Common myeloid progenitor, CD34-positive (primary cell): Measurements from ENCODE around the gene TDRD3.
A peak's percentile ranks its signal among the peaks of the same experiment; 100 is the strongest.
"Not testable (repeated sequence)": the region's sequence is repeated elsewhere in the genome, so short reads cannot be mapped to it uniquely, and the experiment has no call there.

Experiments used
- CTCF ChIA-PET: fragments of 350-600 bp; sonication (Branson Sonifier 250); formaldehyde crosslinking; loops from one replicate; lab custom pipeline; 2021; ENCODE audit warnings: antibody characterized with exemption; lab: Charles Lee
- POLR2A ChIA-PET: fragments of 350-600 bp; sonication (Branson Sonifier 250); formaldehyde crosslinking; loops from one replicate; lab custom pipeline; 2021; ENCODE audit warnings: antibody characterized with exemption; lab: Charles Lee
- DNase-seq, 3 donors: peaks; one replicate each; pipeline versions ENCODE4 v3.0.0 to v3.0.0-alpha.2; 2013
- H3K27ac ChIP-seq, 2 experiments: 1 replicate in 1 of 2; 2 replicates in 1 of 2; pipeline ENCODE4 v1.7.0; 2013; ENCODE audit warnings: inconsistent platforms in 2 of 2, low read length in 2 of 2, mild to moderate bottlenecking in 2 of 2, low read depth in 1 of 2, moderate library complexity in 1 of 2; ENCODE audit not compliant: severe bottlenecking in 2 of 2, insufficient read depth in 1 of 2, poor library complexity in 1 of 2
- H3K27me3 ChIP-seq, 5 experiments: replicated peaks in 2 of 5; 1 replicate in 3 of 5; 2 replicates in 2 of 5; pipeline versions ENCODE4 v1.6.1 to v1.7.0; 2013; ENCODE audit warnings: low read length in 4 of 5, mild to moderate bottlenecking in 2 of 5, moderate library complexity in 2 of 5, inconsistent platforms in 1 of 5; ENCODE audit not compliant: insufficient read depth in 5 of 5, control insufficient read depth in 4 of 5
- H3K36me3 ChIP-seq, 4 experiments: 1 replicate in 2 of 4; 2 replicates in 2 of 4; pipeline versions ENCODE4 v1.6.1 to v1.7.0; 2013; ENCODE audit warnings: low read length in 3 of 4, control low read depth in 1 of 4, mild to moderate bottlenecking in 1 of 4; ENCODE audit not compliant: control insufficient read depth in 4 of 4, insufficient read depth in 4 of 4
- H3K4me1 ChIP-seq, 4 experiments: 1 replicate in 3 of 4; 2 replicates in 1 of 4; pipeline versions ENCODE4 v1.6.1 to v1.7.1; 2013; ENCODE audit warnings: low read length in 3 of 4, mild to moderate bottlenecking in 3 of 4, control low read depth in 1 of 4, inconsistent platforms in 1 of 4, moderate library complexity in 1 of 4; ENCODE audit not compliant: control insufficient read depth in 4 of 4, insufficient read depth in 4 of 4; ENCODE audit errors: control extremely low read depth in 1 of 4
- H3K4me3 ChIP-seq, 7 experiments: 1 replicate in 4 of 7; 2 replicates in 3 of 7; pipeline versions ENCODE4 v1.5.1 to v1.7.0; 2013; ENCODE audit warnings: mild to moderate bottlenecking in 7 of 7, low read length in 6 of 7, moderate library complexity in 6 of 7, inconsistent platforms in 2 of 7, low read depth in 2 of 7, control low read depth in 1 of 7; ENCODE audit not compliant: insufficient read depth in 4 of 7, control insufficient read depth in 1 of 7; ENCODE audit errors: extremely low read depth in 1 of 7
- H3K9me3 ChIP-seq, 5 experiments: 1 replicate in 4 of 5; 2 replicates in 1 of 5; pipeline versions ENCODE4 v1.6.1 to v1.7.1; 2013; ENCODE audit warnings: low read length in 4 of 5, mild to moderate bottlenecking in 2 of 5, inconsistent platforms in 1 of 5, low read depth in 1 of 5, moderate library complexity in 1 of 5; ENCODE audit not compliant: control insufficient read depth in 4 of 5, insufficient read depth in 2 of 5; ENCODE audit errors: control extremely low read depth in 1 of 5
- WGBS: methylation state at CpG from one replicate; pipeline ENCODE4 v1.1.5; 2013; ENCODE audit not compliant: insufficient coverage; 5-methylcytosine and 5-hydroxymethylcytosine counted together

Gene TDRD3

GRCh38 chr13:60409574-60410292 lies 12.7 kb downstream of the TDRD3 start:
- H3K27ac ChIP-seq, POLR2A ChIA-PET, H3K9me3 ChIP-seq, H3K27me3 ChIP-seq, H3K4me1 ChIP-seq, CTCF ChIA-PET, DNase-seq, H3K4me3 ChIP-seq, H3K36me3 ChIP-seq: not testable (repeated sequence)
- WGBS: 100% methylated on average over 2 of the region's 4 CpGs

- no peak for DNase-seq
- WGBS: 76% methylated on average over 2 of the region's 3 CpGs
- Histone ChIP-seq H3K4me3 (no peak overlapping the region), H3K4me1 (no peaks in the 10 kb centered on the region), H3K27me3 (no peaks in the 10 kb centered on the region), H3K36me3 (peaks cover 0 to 2% (median 0%) of the 10 kb centered on the region in 4 experiments), H3K27ac (no peak overlapping the region), H3K9me3 (peaks cover 0 to 4% (median 0%) of the 10 kb centered on the region in 5 experiments)
- ChIA-PET POLR2A (interaction anchor here (0.6 kb wide), 1 partner anchor 439 kb away, joined by 3 read pairs; no protein-coding TSS in a partner anchor), CTCF (no interaction called here)
These were observed 13.3 kb downstream of the TDRD3 start for GRCh38 chr13:60410299-60410698.

GRCh38 chr13:60411464-60411863 lies 14.4 kb downstream of the TDRD3 start:
- peaks cover 0 to 4% (median 0%) of the 10 kb centered on the region in 5 experiments for H3K9me3 ChIP-seq
- H3K36me3 ChIP-seq: peaks cover 0 to 2% (median 0%) of the 10 kb centered on the region in 4 experiments
- WGBS: no CpG with 5 or more reads among the region's 1 CpG
- H3K27me3 ChIP-seq: no peaks in the 10 kb centered on the region
- DNase-seq: no peak
- no peak overlapping the region for H3K4me3 ChIP-seq
- no peak overlapping the region for H3K27ac ChIP-seq
- ChIA-PET POLR2A (no interaction called here), CTCF (interaction anchor here (2.1 kb wide), 1 partner anchor 13 kb away, joined by 5 read pairs; no protein-coding TSS in a partner anchor)
- H3K4me1 ChIP-seq: no peaks in the 10 kb centered on the region

GRCh38 chr13:60411983-60412382 lies 15.0 kb downstream of the TDRD3 start:
- Histone ChIP-seq H3K4me3 (no peak overlapping the region), H3K27ac (no peak overlapping the region), H3K27me3 (no peaks in the 10 kb centered on the region), H3K36me3 (peaks cover 0 to 2% (median 0%) of the 10 kb centered on the region in 4 experiments), H3K9me3 (peaks cover 0 to 4% (median 0%) of the 10 kb centered on the region in 5 experiments), H3K4me1 (no peaks in the 10 kb centered on the region)
- ChIA-PET POLR2A (no interaction called here), CTCF (interaction anchor here (2.1 kb wide), 1 partner anchor 14 kb away, joined by 5 read pairs; no protein-coding TSS in a partner anchor)
- no CpG with 5 or more reads among the region's 2 CpGs for WGBS
- DNase-seq: peak in 2 of 3 donors; percentile 35 to 58

- no CpG with 5 or more reads among the region's 3 CpGs for WGBS
- CTCF ChIA-PET: interaction anchor here (2.1 kb wide), 1 partner anchor 15 kb away, joined by 5 read pairs; no protein-coding TSS in a partner anchor
- Histone ChIP-seq H3K27ac (no peak overlapping the region), H3K36me3 (peaks cover 0 to 2% (median 0%) of the 10 kb centered on the region in 4 experiments), H3K9me3 (no peaks in the 10 kb centered on the region), H3K4me3 (no peak overlapping the region), H3K4me1 (no peaks in the 10 kb centered on the region), H3K27me3 (no peaks in the 10 kb centered on the region)
- POLR2A ChIA-PET: no interaction called here
- DNase-seq: no peak
These were observed 16.0 kb downstream of the TDRD3 start for GRCh38 chr13:60412909-60413616.

- Histone ChIP-seq H3K9me3 (peaks cover 0 to 3% (median 0%) of the 10 kb centered on the region in 5 experiments), H3K36me3 (no peaks in the 10 kb centered on the region), H3K4me1 (no peaks in the 10 kb centered on the region), H3K4me3 (no peak overlapping the region), H3K27ac (no peak overlapping the region), H3K27me3 (no peaks in the 10 kb centered on the region)
- ChIA-PET CTCF (interaction anchor here (0.6 kb wide), 1 partner anchor 261 kb away, joined by 3 read pairs; no protein-coding TSS in a partner anchor), POLR2A (no interaction called here)
- DNase-seq: no peak
These were observed 17.2 kb downstream of the TDRD3 start for GRCh38 chr13:60414177-60414576.

- WGBS: 100% methylated on average over 2 of the region's 2 CpGs
These were observed 20.7 kb downstream of the TDRD3 start for GRCh38 chr13:60417734-60418133.

More at GRCh38 chr13:60417734-60418133, 20.7 kb downstream of the TDRD3 start:
- no peak overlapping the region for H3K4me3 ChIP-seq
- H3K9me3 ChIP-seq: peaks cover 0 to 3% (median 0%) of the 10 kb centered on the region in 5 experiments
- no peaks in the 10 kb centered on the region for H3K27me3 ChIP-seq
- ChIA-PET CTCF (no interaction called here), POLR2A (no interaction called here)
- no peaks in the 10 kb centered on the region for H3K36me3 ChIP-seq
- no peak overlapping the region for H3K27ac ChIP-seq
- H3K4me1 ChIP-seq: no peaks in the 10 kb centered on the region
- no peak for DNase-seq
